GM12892 (cell line): ENCODE data around the gene TMEM234.

ENCODE experiments used
- DNase-seq: peaks from one replicate; pipeline ENCODE4 v3.0.0; 2011; ENCODE audit not compliant: insufficient read length
- FAIRE-seq: peaks from 2 replicates; lab custom pipeline; 2011; peaks lifted over from hg19 to GRCh38; lab: Jason Lieb, UNC
- POLR2A ChIP-seq: IDR thresholded peaks from 2 replicates; pipeline ENCODE4 v1.6.1; 2011; ENCODE audit warnings: low read depth, low read length, control low read depth
- POLR2AphosphoS5 ChIP-seq: IDR thresholded peaks from 2 replicates; pipeline ENCODE4 v1.6.1; 2011; ENCODE audit warnings: low read depth, low read length, control low read depth
- TAF1 ChIP-seq: IDR thresholded peaks from 2 replicates; pipeline ENCODE4 v1.6.1; 2011; ENCODE audit warnings: low read depth, mild to moderate bottlenecking, control low read depth, low read length, borderline replicate concordance

The TMEM234 gene

DNA sequence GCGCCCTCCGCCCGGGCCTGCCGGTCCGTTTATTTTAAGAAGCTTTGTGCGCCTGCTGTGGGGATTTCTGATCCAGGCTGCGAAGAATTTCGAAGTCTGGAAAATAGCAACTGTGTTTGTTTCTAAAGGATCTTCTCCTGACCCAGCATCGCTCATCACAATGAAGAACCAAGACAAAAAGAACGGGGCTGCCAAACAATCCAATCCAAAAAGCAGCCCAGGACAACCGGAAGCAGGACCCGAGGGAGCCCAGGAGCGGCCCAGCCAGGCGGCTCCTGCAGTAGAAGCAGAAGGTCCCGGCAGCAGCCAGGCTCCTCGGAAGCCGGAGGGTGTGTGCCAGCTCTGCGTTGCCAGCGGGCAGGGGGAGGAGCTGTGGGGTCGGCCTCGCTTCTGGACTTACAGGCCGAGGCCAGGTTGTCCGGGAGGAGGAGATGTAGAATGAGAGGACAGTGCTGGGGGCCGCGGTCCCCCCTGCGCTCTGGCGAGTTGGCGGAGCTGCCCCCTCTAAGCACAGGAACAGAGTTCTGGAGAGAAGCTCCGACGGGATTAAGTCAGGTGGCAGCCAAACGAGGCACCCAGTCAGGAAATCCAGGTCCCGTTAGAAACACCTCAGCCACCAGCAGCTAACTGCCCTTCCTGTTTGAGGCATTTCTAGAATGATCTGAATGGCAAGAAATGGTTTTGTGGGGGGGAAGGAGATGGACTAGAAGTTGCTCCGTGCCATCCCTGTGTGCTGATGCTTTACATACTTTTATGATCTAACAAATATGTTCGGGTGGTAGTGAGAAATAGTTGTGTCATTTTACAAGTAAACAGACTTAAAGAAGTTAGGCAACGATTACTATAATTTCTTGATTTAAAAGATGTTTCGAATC is 41.7 kb downstream of the TMEM234 start:
- DNase-seq, result peak; percentile 46
- no peak for TF ChIP-seq POLR2AphosphoS5
- no peak for TF ChIP-seq POLR2A
- TF ChIP-seq TAF1, result no peak
- no peak for FAIRE-seq

DNA sequence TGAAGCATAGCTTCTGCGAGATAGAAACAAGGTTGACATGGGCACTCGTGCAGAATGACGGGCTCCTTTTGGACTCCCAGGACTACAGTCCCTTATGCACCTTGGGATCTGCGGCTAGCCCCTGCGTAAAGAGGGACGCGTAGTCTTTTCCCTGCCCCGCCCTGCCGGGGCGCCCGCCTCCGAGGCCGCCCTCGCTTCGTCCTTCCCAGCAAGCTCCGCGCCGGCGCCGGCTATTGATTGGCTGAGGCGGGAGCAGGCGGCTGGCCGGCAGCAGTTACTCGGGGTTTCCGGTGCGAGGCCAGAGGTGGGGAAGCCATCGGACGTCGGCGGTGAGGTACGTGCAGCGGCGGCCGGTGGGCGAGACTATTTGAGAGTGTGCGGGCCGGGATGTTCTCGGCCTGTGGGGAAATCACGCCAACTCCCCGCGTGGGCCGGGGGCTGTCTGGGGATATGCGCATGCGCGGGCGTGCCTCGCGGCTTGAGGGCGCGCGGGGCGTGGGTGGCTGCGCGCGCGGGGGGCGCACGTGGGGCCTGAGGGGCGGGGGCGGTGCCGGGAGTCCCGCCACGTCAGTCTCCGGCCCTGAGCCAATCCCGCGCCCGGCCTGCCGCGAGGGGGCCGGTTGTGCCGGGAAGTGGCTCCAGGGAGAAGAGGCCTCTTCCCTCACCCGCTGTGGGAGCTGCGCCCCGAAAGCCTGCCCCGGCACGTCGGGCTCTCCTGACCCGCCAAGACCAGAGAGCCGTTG is 42.5 kb downstream of the TMEM234 start, which contains the start of gene TXLNA:
Gene TXLNA (plus strand): TSS at position 233 of the 743 bp plus-strand sequence. CDS start 671 bp downstream, outside the sequence.
- DNase-seq (peak; percentile 95), FAIRE-seq (peak; percentile 90)
- TF ChIP-seq TAF1, result peak; percentile 28; the same call in 1 of the 2 replicates
- TF ChIP-seq POLR2A, result peak; percentile 96
- TF ChIP-seq POLR2AphosphoS5, result peak; percentile 90

DNA sequence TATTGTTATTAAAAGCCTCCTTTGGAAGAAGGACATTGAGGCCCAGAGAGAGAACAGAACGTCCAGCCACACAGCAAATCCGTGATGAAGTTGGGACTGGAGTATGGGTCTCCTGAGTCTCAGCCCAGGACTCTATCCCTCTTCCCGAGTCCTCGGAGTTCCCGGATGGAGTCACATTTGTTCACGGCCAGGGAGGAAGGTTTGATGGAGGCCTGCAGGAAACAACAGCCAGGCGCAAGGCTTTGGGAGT is 43.0 kb downstream of the TMEM234 start:
- FAIRE-seq (no peak), DNase-seq (no peak)
- TF ChIP-seq TAF1, result no peak
- TF ChIP-seq POLR2AphosphoS5, result no peak
- TF ChIP-seq POLR2A, result no peak

DNA sequence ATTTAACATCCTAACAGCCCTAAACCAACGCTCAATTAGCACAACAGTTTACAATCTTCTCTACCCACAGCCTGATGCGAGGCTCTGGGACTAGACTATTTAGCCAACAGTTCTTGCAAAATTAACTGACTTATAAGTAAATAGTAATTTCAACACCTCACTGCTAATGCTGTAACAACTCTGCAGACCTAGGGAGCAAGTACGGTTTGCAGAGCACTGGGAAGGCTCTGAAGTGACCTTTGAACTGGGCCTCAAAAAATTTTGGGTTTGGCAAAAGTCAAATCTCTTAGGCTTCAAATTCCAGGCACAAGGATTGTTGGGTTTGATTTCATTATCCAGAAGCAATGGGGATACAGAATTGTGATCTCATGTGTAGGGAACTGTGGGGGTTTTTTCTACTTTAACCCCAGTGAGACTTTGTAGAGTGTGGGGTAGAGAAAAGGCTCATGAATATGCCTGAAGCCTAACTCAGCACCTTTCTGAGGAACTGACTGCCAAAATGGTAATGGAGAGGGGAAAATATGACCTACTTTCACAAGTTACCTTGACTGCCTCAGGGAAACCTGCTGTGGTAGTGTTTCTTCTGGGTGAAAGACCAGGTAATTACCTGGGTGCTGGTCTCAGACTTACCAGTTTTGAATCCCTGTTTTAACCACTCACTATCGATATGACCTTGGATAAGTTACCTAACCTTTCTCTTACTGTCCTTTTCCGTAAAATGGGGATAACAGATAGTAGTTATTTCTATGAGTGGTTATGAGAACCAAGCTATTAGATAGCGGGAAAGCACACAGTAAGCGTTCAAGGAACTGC is 43.6 kb downstream of the TMEM234 start:
- TF ChIP-seq POLR2A (no peak), TAF1 (no peak), POLR2AphosphoS5 (no peak)
- FAIRE-seq, result no peak
- DNase-seq, result no peak

DNA sequence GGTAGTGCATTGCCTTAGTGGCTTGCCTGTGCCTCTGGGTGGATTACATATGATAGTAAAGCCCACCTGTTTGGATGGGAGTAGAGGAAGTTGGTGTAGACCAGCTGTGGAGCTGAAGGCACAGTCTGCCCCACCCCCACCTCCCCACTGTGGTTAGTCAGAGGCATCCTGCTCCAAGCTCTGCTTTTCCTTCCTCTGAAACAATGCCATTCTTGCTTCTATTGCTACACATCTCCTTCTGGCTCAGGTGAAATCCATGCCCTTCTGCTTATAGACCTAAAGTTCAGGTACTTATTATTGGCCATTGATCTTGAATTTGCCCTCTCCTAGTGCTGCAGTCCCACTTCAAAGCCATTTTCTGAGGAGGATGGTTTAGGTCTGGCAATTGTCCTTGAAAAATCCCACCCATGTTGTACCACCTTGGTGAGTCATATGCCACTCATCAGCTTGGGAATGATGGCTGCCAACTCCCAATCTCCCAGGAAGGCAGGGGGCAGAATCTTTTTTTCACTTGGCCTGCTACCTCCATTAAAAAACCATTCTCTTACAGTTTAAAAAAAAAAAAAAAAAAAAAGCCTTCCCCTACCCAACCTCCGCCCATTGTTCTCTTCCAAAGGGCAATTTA is 49.4 kb downstream of the TMEM234 start:
- DNase-seq (no peak), FAIRE-seq (no peak)
- TF ChIP-seq POLR2A (no peak), POLR2AphosphoS5 (no peak), TAF1 (no peak)

DNA sequence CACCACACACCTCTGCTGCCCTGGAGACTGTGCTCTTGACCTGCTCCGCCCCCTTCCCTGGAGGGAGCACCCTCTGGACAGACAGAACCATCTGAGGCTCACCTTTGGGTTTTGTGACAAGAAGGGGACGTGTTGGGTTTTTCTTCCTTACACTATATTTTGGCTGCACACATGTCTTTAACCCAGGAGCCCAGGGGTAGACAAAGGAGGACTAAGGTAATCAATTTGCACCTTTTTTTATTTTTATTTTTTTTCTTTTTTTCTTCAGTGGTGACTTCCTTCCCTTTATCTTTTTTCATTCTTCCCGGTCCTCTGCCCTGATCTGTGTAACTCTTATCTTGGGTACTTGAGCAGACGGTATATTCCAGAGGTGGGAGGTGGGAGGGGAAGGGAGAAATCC is 51.2 kb downstream of the TMEM234 start:
- TF ChIP-seq TAF1, result no peak
- no peak for TF ChIP-seq POLR2AphosphoS5
- no peak for TF ChIP-seq POLR2A
- no peak for DNase-seq
- no peak for FAIRE-seq
